Central memory CD4-positive, alpha-beta T cell (primary cell): Measurements from ENCODE around the gene PNCK.

Experiments used
- DNase-seq: peaks from one replicate; pipeline ENCODE4 v3.0.0; 2022

The PNCK gene

GRCh38 chrX:153640736-153641575 is 32.7 kb downstream of the PNCK start:
- DNase-seq, result no peak

DNA sequence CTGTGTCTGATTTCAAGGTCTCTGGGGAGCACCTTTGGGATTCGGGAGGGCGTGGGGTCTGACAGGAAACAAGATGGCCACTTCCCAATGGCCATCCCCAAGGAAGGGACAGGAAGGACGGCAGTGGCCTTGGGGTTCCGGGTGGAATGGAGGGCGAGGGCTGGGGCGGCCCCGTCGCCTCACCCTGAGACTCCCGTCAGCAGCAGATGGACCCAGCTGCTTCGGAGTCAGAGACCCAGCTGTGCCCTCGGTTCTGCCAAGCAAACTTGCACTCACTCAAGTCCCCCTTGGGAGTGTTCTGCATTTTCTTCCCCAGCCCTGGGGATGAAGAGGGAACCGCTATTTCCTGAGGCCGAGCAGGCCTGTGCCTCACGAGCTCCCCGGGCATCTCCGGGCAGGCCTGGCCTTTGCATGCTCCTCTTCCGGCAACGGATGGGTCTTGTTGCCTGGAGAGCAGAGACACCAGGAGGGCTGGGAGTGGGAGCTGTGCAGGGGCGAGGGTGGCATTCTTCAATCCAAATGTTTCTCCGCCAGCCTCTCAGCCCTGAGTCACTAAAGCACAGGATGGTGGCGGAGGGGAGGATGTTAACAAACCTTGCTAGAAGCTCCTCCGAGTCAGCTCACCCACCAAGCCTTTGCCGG is 33.4 kb downstream of the PNCK start:
- no peak for DNase-seq

DNA sequence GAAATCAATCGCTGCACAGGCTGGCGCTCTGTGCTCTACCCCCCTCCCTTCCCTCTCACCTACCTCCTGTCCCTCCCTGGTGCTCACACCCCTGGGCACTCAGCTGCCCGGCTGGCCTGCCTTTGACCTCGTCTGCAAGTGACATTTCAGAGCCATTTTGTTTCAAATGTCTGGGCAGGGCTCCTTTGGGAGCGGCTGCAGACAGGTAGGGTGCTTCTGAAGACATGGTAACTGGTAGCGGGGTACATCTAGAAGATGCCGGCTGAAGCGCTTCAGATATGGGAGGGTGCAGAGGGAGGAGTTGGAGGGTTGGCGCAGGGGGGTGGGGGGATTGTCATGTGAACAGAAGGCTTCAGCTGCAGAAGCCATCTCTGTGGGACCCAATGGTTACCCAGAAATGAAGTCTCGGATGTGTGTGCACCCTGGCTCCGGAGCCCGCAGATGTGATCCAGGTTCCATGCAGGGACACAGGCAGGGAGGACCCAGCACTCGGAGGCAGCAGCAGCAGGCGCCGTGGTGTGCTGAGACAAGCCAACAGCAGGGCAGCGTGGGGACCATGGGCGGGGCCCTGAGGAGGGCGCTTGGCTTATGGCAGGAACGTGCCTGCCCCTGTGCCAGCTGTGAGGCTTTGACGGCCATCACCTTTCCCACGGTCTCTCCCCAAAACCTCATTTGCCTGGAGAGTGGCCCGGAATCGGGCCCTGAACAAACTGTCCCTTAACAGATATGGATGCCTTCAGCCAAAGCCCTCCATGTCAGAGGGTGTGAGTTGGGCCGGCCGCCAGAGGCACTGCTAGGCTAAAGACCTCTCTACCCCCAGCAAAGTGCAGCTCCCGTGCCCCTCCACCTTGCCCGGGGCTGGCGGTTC is 34.2 kb downstream of the PNCK start:
- no peak for DNase-seq

DNA sequence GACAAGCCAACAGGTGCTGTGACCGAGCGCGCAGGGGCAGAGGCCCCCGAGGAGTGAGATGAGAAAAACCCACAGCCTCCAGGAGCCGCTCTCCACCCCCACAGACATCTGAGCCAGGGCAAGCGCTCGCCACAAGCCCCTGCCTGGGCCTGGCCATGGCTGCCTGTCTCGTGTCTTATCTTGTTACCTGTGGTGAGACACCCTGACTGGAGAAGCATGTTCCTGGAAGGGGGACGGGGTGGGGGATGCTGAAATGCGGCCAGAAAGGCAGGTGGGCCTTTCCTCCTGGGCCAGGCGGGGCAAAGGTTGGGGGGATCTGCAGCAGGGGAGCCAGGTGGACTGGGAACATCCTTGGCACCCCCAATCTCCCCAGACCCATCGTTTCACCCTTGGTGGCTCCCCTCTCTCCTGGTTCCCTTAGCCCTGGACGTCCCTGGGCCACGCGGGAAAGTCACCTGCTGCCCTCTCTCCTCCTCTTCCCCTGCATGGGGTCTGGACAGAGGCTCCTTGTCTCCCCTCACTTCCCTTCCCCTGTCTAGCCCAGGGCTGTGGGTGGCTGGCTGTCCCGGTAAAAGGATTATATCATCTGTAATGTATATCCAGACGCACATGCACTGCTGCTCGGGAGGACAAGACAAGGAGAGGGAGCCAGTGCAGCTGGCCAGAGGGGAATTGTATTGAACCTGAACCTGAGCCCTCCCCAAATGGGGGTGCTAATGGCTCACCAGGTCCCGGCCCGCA is 35.0 kb downstream of the PNCK start:
- no peak for DNase-seq

- DNase-seq, result no peak
Observed at GRCh38 chrX:153638041-153638371, 35.6 kb downstream of the PNCK start.

DNA sequence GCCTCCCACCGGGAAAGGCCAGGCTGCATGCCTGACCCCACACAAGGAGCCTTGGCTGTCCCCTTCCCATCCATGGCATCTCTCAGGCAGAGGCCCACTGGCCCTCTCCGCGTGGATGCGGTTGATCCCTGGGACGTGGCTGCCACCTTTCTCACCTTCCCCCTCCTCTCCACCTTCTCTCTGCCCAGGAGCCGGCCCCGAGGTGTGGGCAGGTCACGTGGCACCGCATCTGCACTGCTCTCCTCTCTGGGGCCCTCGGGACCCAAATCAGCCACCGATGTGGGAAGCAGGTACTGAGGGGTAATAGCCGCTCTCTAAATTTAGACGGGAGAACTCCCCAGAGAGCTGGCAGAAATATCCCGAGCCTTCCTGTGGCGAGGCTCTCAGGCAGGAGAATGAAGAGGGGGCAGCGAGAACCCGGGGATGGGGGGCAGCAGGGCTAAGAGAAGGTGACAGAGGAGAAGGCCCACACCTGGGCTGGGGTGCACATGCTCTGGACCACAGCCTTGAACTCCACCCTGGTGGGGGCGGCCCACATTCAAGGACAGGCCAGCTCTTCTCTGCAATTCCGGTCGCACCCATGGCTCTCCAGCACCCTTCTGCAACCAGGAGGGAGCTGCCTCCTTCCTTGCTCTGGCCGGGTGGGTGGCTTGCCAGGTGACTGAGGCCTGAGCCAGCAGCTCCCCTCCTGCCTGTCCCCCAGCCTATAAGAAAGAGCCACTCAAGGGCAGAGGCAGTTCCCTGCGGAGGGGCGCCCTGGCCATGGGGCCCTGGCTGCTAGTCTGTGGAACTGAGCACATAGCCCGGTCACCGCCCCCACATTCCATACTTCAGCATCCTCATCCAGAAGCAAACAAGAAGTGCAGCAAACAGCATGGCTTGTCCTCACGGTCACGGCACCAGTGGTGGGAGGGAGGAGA is 36.2 kb downstream of the PNCK start:
- DNase-seq, result no peak

- no peak for DNase-seq
Observed at GRCh38 chrX:153636716-153637115, 36.9 kb downstream of the PNCK start.

GRCh38 chrX:153635788-153636668 is 37.6 kb downstream of the PNCK start:
- DNase-seq, result no peak

DNA sequence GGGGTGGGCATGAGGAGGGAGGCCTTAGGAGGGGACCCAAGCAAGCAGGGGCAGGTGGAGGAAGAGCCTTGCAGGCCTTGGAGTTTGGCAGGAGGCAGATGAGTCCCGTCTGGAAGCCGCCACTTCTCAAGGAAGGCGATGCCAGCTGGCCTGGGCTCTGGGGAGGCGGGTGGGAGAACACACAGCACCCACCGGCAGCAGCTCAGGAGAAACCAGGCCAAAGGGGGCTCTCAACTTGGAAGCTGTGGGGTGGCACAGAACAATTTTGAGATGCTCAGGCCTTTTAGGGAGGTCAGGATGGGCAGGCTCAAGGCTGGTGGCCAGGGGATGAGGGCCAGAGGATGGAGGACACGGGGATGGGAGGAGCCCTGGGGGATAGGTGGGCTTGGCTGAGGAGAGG is 38.2 kb downstream of the PNCK start:
- DNase-seq, result no peak

DNA sequence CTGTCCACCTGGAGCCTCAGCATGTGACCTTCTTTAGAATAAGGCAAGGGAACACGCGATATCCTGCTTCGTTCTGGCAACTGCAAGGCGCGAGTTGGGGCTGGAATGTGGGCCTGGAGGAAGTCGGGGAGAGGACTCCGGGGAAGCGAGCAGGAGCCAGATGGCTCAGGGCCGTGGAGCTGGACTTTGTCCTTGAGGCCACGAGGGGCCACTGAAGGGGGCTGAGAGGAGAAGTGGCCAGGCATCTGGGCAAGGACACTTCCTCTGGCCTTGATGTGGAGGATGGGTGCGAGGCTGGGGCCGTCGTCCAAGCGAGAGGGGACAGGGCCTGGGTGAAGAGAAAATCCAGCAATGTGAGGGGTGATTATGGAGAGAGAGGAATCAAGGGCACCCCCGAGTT is 38.8 kb downstream of the PNCK start:
- DNase-seq, result no peak

- no peak for DNase-seq
Observed at GRCh38 chrX:153634236-153634635, 39.4 kb downstream of the PNCK start.

GRCh38 chrX:153633607-153634180 is 39.9 kb downstream of the PNCK start:
- DNase-seq, result no peak

GRCh38 chrX:153633048-153633447 is 40.6 kb downstream of the PNCK start:
- no peak for DNase-seq

DNA sequence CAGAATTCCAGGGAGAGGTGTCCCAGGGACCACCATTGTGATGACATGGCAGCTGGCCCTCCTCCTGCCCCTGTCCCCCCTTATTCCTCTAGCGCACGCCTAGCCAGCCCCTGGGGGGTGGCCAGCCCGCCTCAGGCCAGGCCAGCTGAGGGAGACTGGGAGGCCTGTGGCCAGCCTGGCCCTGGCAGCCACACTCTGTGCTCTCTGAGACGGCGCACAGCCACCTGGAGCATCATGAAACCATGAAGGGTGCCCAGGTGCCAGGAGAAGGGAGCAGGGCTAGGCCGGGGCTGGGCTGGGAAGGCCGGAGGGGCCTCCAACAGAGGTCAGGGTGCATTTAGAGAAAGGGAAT is 41.0 kb downstream of the PNCK start:
- no peak for DNase-seq

DNA sequence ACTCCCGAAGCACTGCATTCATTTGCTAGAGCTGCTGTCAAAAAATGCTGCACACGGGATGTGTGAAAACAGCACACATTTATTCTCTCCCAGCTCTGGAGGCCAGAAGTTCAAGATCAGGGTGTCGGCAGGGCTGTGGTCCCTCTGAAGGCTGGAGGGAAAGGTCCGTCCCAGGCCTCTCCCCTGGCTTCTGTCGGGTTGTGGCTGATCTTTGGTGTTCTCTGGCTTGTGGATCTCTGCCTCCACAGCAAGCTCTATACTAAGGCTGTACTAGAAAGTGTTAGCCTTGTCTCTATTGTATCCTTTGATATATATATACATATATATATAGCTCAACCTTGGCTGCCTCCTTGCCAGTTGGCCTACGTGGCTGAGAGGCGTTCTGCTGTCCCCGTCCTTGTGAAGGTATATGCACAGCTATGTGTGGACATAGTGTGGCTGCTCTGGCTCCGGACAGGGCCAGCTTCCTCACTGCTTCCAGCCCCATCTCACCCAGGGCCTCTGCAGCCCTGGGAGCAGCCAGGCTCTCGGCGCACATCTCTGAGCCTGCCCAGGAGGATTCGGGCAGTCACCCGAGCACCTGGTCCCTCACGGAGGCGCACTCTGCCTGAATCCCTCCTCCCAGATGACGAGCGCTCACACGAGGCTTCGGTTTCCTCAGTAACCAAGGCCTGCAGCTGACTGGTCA is 41.6 kb downstream of the PNCK start:
- DNase-seq, result no peak

- no peak for DNase-seq
Observed at GRCh38 chrX:153631346-153631745, 42.3 kb downstream of the PNCK start.

GRCh38 chrX:153628665-153629064 is 44.9 kb downstream of the PNCK start:
- no peak for DNase-seq

- no peak for DNase-seq
Observed at GRCh38 chrX:153628129-153628528, 45.5 kb downstream of the PNCK start.

DNA sequence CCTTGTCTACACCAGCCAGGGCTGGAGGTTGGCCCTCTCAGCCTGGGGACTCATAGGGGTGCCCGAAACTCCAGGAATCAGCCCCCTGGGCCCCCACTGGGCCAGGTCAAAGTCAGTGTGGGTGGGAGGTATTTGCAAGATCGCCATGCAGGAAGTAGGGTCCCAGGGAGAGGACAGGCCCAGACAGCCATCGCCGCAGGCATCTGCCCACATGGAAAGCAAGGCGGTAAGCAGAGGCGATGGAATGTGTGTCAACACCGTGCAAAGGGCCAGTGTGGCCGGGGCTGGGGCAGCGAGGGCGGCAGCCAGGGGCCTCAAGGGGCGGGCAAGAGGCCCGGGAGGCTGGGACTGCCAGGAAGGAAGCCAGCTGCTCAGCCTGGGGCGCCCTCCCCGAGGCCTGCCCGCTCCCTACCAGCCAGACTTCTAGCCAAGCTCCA is 45.9 kb downstream of the PNCK start:
- DNase-seq, result no peak
